Measurements from ENCODE around the gene BTBD9. TPM values are rescaled to one million over a fixed set of nuclear protein-coding genes. Genes with fewer than 3 reads are reported as not detected.
A peak's percentile ranks its signal among the peaks of the same experiment; 100 is the strongest.

BTBD9 gene
- total RNA-seq, 1 experiment from 2014 or later, result 8.9 TPM

GRCh38 chr6:38166411-38167240 lies 473.1 kb downstream of the BTBD9 start:
- Histone ChIP-seq H2AK5ac (ENCODE audit: insufficient read length, low read length) (no peak overlapping the region), H3K23me2 (ENCODE audit: insufficient read length, low read depth, low read length, poor library complexity, severe bottlenecking) (no peaks in the 10 kb centered on the region), H3K14ac (ENCODE audit: insufficient read depth, low read length) (peak overlapping the region; percentile 26; the same call in 1 of the 2 replicates), H4K8ac (replicated peaks; ENCODE audit: insufficient read length, low read depth, low read length) (no peak overlapping the region), H4K5ac (ENCODE audit: insufficient read length, low read depth, low read length) (no peak overlapping the region), H3T11ph (ENCODE audit: low read length) (no peak overlapping the region), H3K27ac (ENCODE audit: insufficient read length, low read depth, low read length) (no peak overlapping the region), H3K9ac (ENCODE audit: extremely low read depth, insufficient read length, low read length) (no peak overlapping the region), H4K91ac (ENCODE audit: insufficient read length, low read depth, low read length) (no peak overlapping the region), H2BK20ac (ENCODE audit: low read depth, low read length, poor library complexity, severe bottlenecking) (no peak overlapping the region), H3K9me3 (ENCODE audit: control insufficient read depth, low read depth, low read length) (no peaks in the 10 kb centered on the region), H2BK120ac (ENCODE audit: low read depth, low read length, poor library complexity, severe bottlenecking) (no peak overlapping the region), H3K56ac (ENCODE audit: insufficient read length, low read depth, low read length) (no peak overlapping the region), H3K79me2 (ENCODE audit: insufficient read depth, low read length) (no peaks in the 10 kb centered on the region), H2AFZ (ENCODE audit: low read length) (no peak overlapping the region), H2BK12ac (ENCODE audit: insufficient read length, low read depth, low read length) (no peak overlapping the region), H4K20me1 (ENCODE audit: control insufficient read depth, insufficient read depth, insufficient read length) (no peaks in the 10 kb centered on the region), H3K18ac (ENCODE audit: insufficient read length, low read depth, low read length) (peak overlapping the region; percentile 12), H2BK15ac (ENCODE audit: low read depth, low read length) (no peak overlapping the region), H3K4ac (ENCODE audit: low read depth, low read length) (no peak overlapping the region), H3K79me1 (ENCODE audit: insufficient read depth, low read depth, low read length, poor library complexity, severe bottlenecking) (no peaks in the 10 kb centered on the region), H3K4me1 (ENCODE audit: insufficient read depth, low read length) (no peaks in the 10 kb centered on the region; the same call in 1 of the 2 replicates), H3K23ac (ENCODE audit: insufficient read length, low read depth, low read length) (no peak overlapping the region), H3K4me2 (ENCODE audit: insufficient read depth, insufficient read length, low read length) (no peak overlapping the region), H2BK5ac (ENCODE audit: insufficient read length, low read length) (no peak overlapping the region), H3K27me3 (ENCODE audit: insufficient read depth, low read length) (no peaks in the 10 kb centered on the region)
- H3K4me1 Mint-ChIP-seq, result peaks cover 28 to 47% of the 10 kb centered on the region in 2 experiments
- no CpG with 5 or more reads among the region's 32 CpGs for WGBS (ENCODE audit: extremely low coverage, insufficient read length, low lambda C conversion rate)
- peak overlapping the region in 1 of 3 experiments; percentile 35; a peak in 3 of 7 replicates for H3K27ac Mint-ChIP-seq
- TF ChIP-seq CTCF (conservative IDR thresholded peaks at IDR 0.05), result no peak
- H3K4me3 Mint-ChIP-seq, result no peak overlapping the region
- no peaks in the 10 kb centered on the region; the same call in 1 of the 2 replicates for H3K27me3 Mint-ChIP-seq (ENCODE audit: low read depth)
- H3K36me3 Mint-ChIP-seq (ENCODE audit: insufficient read depth in 1 of 3, low read depth in 3 of 3), result peaks cover 0 to 2% (median under 1%) of the 10 kb centered on the region in 3 experiments; a peak in 3 of 7 replicates
- no peak for DNase-seq
- H3K9me3 Mint-ChIP-seq, result no peaks in the 10 kb centered on the region

Data from H9 (cell line).